PC-9 (cell line): ENCODE results near the gene GARNL3. TPM values are rescaled to one million over a fixed set of nuclear protein-coding genes. Genes with fewer than 3 reads are reported as not detected.

Source experiments
- BruUV-seq: library from RNA; stranded (reverse); fragments of 400-500 nt; replicated peaks from 2 replicates; lab custom pipeline; 2021; lab: Mats Ljungman, UMichigan
- CTCF ChIA-PET: fragments of 300-600 bp; sonication (Branson Sonifier 250); formaldehyde crosslinking; loops from one replicate; lab custom pipeline; 2022; ENCODE audit warnings: antibody characterized with exemption; lab: Charles Lee
- POLR2A ChIA-PET: fragments of 300-600 bp; sonication (Branson Sonifier 250); formaldehyde crosslinking; loops from one replicate; lab custom pipeline; 2022; ENCODE audit warnings: antibody characterized with exemption; ENCODE audit not compliant: unreplicated experiment; lab: Charles Lee
- DNase-seq, 2 experiments: peaks; one replicate each; pipeline versions ENCODE4 v3.0.0 to v3.0.0-alpha.2; 2015 to 2022; ENCODE audit warnings: mixed read lengths in 1 of 2
- H2AFZ ChIP-seq: fragments of 200-600 bp; sonication (generic); 2 replicates; pipeline ENCODE4 v1.8.1; 2017; ENCODE audit warnings: antibody characterized with exemption
- H3F3A ChIP-seq: fragments of 200-600 bp; sonication (generic); 2 replicates; pipeline ENCODE4 v1.8.1; 2017; ENCODE audit warnings: antibody characterized with exemption, mild to moderate bottlenecking, low read depth; ENCODE audit not compliant: insufficient read depth
- H3K27ac ChIP-seq: fragments of 200-600 bp; sonication (generic); 2 replicates; pipeline ENCODE4 v1.6.1; 2016; ENCODE audit warnings: mixed run types
- H3K27me3 ChIP-seq: fragments of 200-600 bp; sonication (generic); 2 replicates; pipeline ENCODE4 v1.6.1; 2016; ENCODE audit warnings: low read depth, mixed run types; ENCODE audit not compliant: insufficient read depth
- H3K36me3 ChIP-seq: fragments of 200-600 bp; sonication (generic); 2 replicates; pipeline ENCODE4 v1.6.1; 2016; ENCODE audit warnings: low read depth, mixed run types
- H3K4me1 ChIP-seq: fragments of 200-600 bp; sonication (generic); replicated peaks from 2 replicates; pipeline ENCODE4 v1.6.1; 2016; ENCODE audit warnings: mixed run types; ENCODE audit not compliant: insufficient read depth
- H3K4me2 ChIP-seq: fragments of 200-600 bp; sonication (generic); 2 replicates; pipeline ENCODE4 v1.6.1; 2017; ENCODE audit warnings: mixed run types
- H3K4me3 ChIP-seq: fragments of 200-600 bp; sonication (generic); 2 replicates; pipeline ENCODE4 v1.6.1; 2016; ENCODE audit warnings: mixed run types
- H3K79me2 ChIP-seq: fragments of 200-600 bp; sonication (generic); 2 replicates; pipeline ENCODE4 v1.6.1; 2017; ENCODE audit warnings: low read depth, mixed run types
- H3K9me2 ChIP-seq: fragments of 200-600 bp; sonication (generic); 2 replicates; pipeline ENCODE4 v1.8.1; 2017; ENCODE audit warnings: mild to moderate bottlenecking; ENCODE audit not compliant: insufficient read depth
- H3K9me3 ChIP-seq: fragments of 200-600 bp; sonication (generic); 2 replicates; pipeline ENCODE4 v1.8.1; 2016; ENCODE audit warnings: low read depth; ENCODE audit not compliant: insufficient read depth
- H4K20me1 ChIP-seq: fragments of 200-600 bp; sonication (generic); 2 replicates; pipeline ENCODE4 v1.8.1; 2017; ENCODE audit not compliant: insufficient read depth
- CTCF ChIP-seq: fragments of 200-600 bp; sonication (generic); conservative IDR thresholded peaks from 2 replicates; pipeline ENCODE4 v1.6.1; 2017; ENCODE audit warnings: mixed run types, antibody characterized with exemption, mild to moderate bottlenecking, moderate library complexity
- EZH2 ChIP-seq: fragments of 200-600 bp; sonication (generic); IDR thresholded peaks from 2 replicates; pipeline ENCODE4 v1.8.0; 2017; ENCODE audit warnings: antibody characterized with exemption, low read depth
- intact Hi-C: fragments of 100-400 bp; cut with micrococcal nuclease; formaldehyde crosslinking; loops from one replicate; pipeline ENCODE4 v1.10.0; 2022; ENCODE audit not compliant: unreplicated experiment
- total RNA-seq: library from RNA; stranded (reverse); gene quantifications from 2 replicates; pipeline ENCODE4 v1.2.3, GENCODE V29; 2021

The GARNL3 gene
- total RNA-seq, 1 experiment from 2014 or later, result 10.8 TPM

GRCh38 chr9:127282611-127283010 is 18.0 kb downstream of the GARNL3 start:
- Histone ChIP-seq H3K79me2 (no peaks in the 10 kb centered on the region), H3K36me3 (no peaks in the 10 kb centered on the region), H2AFZ (no peak overlapping the region), H3K9me3 (no peaks in the 10 kb centered on the region), H3K9me2 (no peaks in the 10 kb centered on the region), H3K4me1 (peaks cover 13% of the 10 kb centered on the region), H3K27me3 (no peaks in the 10 kb centered on the region), H3F3A (peaks cover 16% of the 10 kb centered on the region), H3K4me3 (no peak overlapping the region), H3K27ac (no peak overlapping the region), H4K20me1 (no peaks in the 10 kb centered on the region), H3K4me2 (no peak overlapping the region)
- POLR2A ChIA-PET, result no interaction called here
- CTCF ChIA-PET, result no interaction called here
- no TSS peak for BruUV-seq
- TF ChIP-seq CTCF (no peak), EZH2 (no peak)
- no peak for DNase-seq
- intact Hi-C loops, result no loop called here

GRCh38 chr9:127283135-127283534 is 18.6 kb downstream of the GARNL3 start:
- H2AFZ ChIP-seq, result no peak overlapping the region
- no peak overlapping the region for H3K27ac ChIP-seq
- intact Hi-C loops, result no loop called here
- H3K36me3 ChIP-seq, result no peaks in the 10 kb centered on the region
- no peaks in the 10 kb centered on the region for H4K20me1 ChIP-seq
- ChIA-PET POLR2A (no interaction called here), CTCF (no interaction called here)
- no peak for DNase-seq
- H3K4me2 ChIP-seq, result no peak overlapping the region
- H3K9me3 ChIP-seq, result no peaks in the 10 kb centered on the region
- H3K9me2 ChIP-seq, result no peaks in the 10 kb centered on the region
- H3K4me1 ChIP-seq, result peaks cover 9% of the 10 kb centered on the region
- peaks cover 16% of the 10 kb centered on the region for H3F3A ChIP-seq
- no peak for TF ChIP-seq CTCF
- TF ChIP-seq EZH2, result no peak
- H3K27me3 ChIP-seq, result no peaks in the 10 kb centered on the region
- H3K4me3 ChIP-seq, result no peak overlapping the region
- H3K79me2 ChIP-seq, result no peaks in the 10 kb centered on the region
- BruUV-seq, result no TSS peak

- no peak overlapping the region for H3K4me3 ChIP-seq
- no peaks in the 10 kb centered on the region for H3K36me3 ChIP-seq
- H3K79me2 ChIP-seq, result no peaks in the 10 kb centered on the region
- no peaks in the 10 kb centered on the region for H3K9me3 ChIP-seq
- POLR2A ChIA-PET, result no interaction called here
- BruUV-seq, result no TSS peak
- H2AFZ ChIP-seq, result no peak overlapping the region
- intact Hi-C loops, result no loop called here
- DNase-seq, result peak in 1 of 2 experiments; percentile 10
- TF ChIP-seq CTCF (peak; percentile 41; the same call in 1 of the 2 replicates), EZH2 (no peak)
- CTCF ChIA-PET, result no interaction called here
- no peaks in the 10 kb centered on the region for H4K20me1 ChIP-seq
- H3K4me2 ChIP-seq, result no peak overlapping the region
- H3K9me2 ChIP-seq, result no peaks in the 10 kb centered on the region
- H3F3A ChIP-seq, result peaks cover 10% of the 10 kb centered on the region; the same call in 1 of the 2 replicates
- no peaks in the 10 kb centered on the region for H3K4me1 ChIP-seq
- H3K27ac ChIP-seq, result no peak overlapping the region
- H3K27me3 ChIP-seq, result no peaks in the 10 kb centered on the region
These were observed 19.4 kb downstream of the GARNL3 start for GRCh38 chr9:127283917-127284497.
